MV-4-11 (cell line): ENCODE data around the gene PLPP2.
"Not testable (repeated sequence)": the region's sequence is repeated elsewhere in the genome, so short reads cannot be mapped to it uniquely, and the experiment has no call there.

Experiments
- DNase-seq: peaks from one replicate; lab custom pipeline; 2025; lab: John Stamatoyannopoulos, UW

Gene PLPP2

DNA sequence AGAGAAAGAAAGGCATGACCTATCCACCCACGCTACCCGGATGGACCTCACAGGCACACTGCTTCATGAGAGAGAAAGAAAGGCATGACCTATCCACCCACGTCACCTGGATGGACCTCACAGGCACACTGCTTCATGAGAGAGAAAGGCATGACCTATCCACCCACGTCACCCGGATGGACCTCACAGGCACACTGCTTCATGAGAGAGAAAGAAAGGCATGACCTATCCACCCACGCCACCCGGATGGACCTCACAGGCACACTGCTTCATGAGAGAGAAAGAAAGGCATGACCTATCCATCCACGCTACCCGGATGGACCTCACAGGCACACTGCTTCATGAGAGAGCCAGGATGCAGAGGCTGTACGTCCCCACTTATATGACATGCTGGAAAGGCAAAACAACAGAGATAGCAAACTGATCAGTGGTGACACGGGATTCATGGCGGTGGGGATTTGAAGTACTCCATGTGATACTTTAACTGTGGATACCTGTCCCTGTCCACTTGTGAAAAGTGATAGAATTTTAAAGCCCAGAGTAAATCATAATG is 20.4 kb downstream of the PLPP2 start:
- not testable (repeated sequence) for DNase-seq

DNA sequence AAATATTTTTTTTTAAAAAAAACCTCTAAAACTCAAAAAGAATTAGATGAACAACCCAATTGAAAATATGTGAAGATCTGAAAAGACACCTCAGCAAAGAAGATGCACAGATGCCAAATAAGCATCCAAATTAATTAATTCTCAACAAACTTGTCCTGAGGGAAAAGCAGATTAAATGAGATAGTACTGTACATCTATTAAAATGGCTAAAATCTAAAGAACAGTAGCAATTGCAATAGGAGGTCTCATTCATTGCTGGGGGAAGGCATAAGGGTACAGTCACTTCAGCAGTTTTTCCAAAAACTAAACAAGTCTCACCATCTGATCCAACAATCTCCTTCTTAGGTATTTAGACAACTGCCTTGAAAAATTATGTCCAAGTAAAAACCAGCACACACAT is 22.0 kb downstream of the PLPP2 start:
- DNase-seq = no peak

DNA sequence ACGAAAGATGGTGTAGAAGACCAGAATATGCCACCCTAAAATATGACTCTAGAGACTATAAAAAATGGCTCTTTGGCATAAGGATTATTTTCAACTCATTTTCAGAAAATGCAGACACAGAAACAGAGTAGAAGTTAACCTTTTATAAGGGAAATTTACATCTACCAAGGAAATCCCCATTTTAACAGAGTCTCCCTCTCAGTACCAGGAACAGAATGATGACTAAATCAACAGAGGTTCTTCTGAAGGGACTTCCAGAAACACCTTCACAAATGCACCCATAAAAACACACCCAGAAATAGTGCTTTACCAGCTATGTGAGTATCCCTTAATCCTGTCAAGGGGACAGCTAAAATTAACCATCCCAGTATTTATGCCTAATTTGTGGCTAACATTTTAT is 29.1 kb downstream of the PLPP2 start:
- DNase-seq = no peak

DNA sequence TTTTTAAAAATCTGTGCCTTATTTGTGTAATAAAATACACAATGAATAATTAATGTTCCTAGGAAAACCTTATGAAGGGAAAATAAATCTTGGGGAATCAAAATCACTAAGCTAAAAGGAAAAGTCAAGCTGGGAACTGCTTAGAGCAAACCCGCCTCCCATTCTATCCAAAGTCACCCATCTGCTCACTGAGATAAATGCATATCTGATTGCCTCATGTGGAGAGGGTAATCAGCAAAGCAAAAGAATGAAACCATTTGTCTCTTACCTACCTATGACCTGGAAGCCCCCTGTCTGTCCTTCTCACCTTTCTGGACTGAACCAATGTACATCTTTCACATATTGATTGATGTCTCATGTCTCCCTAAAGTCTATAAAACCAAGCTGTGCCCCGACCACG is 34.4 kb downstream of the PLPP2 start:
- not testable (repeated sequence) for DNase-seq

DNA sequence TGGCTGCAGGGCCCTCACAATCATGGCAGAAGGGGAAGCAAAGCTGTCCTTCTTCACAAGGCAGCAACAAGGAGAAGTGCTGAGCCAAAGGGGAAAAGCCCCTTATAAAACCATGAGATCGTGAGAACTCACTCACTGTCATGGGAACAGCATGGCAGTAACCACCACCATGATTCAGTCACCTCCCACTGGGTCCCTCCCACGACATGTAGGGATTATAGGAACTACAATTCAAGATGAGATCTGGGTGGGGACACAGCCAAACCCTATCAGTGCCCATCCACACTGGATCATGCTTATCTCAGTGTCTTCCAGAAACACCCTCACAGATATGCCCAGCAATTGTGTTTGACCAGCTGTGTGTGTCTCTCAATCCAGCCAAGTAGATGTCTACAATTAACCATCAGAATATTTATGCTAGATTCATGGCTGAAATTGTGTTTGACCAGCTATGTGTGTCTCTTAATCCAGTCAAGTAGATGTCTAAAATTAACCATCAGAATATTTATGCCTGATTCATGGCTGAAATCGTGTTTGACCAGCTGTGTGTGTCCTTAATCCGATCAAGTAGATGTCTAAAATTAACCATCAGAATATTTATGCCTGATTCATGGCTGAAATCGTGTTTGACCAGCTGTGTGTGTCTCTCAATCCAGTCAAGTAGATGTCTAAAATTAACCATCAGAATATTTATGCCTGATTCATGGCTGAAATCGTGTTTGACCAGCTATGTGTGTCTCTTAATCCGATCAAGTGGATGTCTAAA is 38.6 kb downstream of the PLPP2 start:
- DNase-seq = not testable (repeated sequence)

DNA sequence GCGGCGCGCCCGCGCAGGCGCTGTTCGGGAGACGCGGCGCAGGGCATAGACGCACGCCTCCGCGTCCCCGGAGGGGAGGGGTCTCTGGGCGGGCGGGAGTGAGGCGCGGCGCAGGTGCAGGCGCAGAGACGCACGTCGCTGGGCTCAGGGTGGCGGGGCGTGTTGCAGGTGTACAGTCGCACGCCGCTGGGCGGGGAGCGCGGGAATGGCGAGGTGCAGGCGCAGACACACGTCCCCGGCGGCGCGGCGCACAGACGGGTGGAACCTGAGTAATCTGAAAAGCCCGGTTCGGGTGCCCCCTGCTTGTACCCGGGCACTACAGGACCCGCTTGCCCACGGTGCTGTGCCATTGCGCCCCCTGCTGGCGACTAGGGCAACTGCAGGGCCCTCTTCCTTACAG is 44.7 kb downstream of the PLPP2 start:
- no peak for DNase-seq

DNA sequence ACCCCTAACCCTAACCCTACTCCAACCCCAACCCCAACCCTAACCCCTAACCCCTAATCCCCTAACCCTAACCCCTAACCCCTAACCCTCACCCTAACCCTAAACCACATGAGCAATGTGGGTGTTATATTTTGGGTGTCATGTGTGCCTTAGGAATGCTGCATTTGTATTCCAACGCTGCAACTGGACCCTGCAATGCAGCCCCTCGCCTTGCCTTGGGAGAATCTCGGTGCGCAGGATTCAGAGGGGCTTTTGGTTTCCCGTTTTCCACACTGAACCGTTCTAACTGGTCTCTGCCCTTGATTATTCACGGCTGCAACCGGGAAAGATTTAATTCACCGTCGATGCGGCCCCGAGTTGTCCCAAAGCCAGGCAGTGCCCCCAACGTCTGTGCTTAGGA is 45.3 kb downstream of the PLPP2 start:
- not testable (repeated sequence) for DNase-seq

DNA sequence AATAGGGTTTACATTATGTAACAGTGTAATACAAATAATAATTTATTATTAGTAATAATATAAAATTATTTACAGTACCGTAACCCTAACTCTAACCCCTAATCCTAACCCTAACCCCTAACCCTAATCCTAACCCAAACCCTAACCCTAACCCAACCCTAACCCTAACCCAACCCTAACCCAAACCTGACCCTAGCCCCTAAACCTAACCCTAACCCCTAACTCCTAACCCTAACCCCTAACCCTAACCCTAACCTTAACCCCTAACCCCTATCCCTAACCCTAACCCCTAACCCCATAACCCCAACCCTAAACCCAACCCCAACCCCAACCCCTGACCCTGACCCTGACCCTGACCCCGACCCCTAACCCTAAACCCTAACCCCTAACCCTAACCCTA is 45.7 kb downstream of the PLPP2 start:
- no peak for DNase-seq
